H1 (cell line): ENCODE measurements around the gene NKAIN2. TPM values are rescaled to one million over a fixed set of nuclear protein-coding genes. Genes with fewer than 3 reads are reported as not detected.

Experiments used
- CTCF ChIA-PET: fragments of 300-600 bp; sonication (Branson Sonifier 250); formaldehyde crosslinking; loops from one replicate; lab custom pipeline; 2021; ENCODE audit not compliant: partially characterized antibody; lab: Charles Lee
- POLR2A ChIA-PET: fragments of 300-600 bp; sonication (Branson Sonifier 250); formaldehyde crosslinking; loops from one replicate; lab custom pipeline; 2021; ENCODE audit warnings: inconsistent platforms; ENCODE audit not compliant: partially characterized antibody; lab: Charles Lee
- DNase-seq, 2 experiments: peaks; one replicate each; pipeline versions ENCODE4 v3.0.0 to v3.0.0-alpha.2; 2010 to 2022; ENCODE audit warnings: low spot score in 2 of 2, low read depth in 1 of 2, mixed read lengths in 1 of 2
- FAIRE-seq: peaks from 2 replicates; lab custom pipeline; 2011; peaks lifted over from hg19 to GRCh38; lab: Jason Lieb, UNC
- H2AFZ ChIP-seq: 2 replicates; pipeline ENCODE4 v1.8.1; 2012; ENCODE audit warnings: low read length, inconsistent platforms
- H2AK5ac ChIP-seq: 2 replicates; pipeline ENCODE4 v1.6.1; 2013; ENCODE audit warnings: low read depth, low read length
- H2BK120ac ChIP-seq: replicated peaks from 2 replicates; pipeline ENCODE3; 2013; ENCODE audit warnings: low read depth, low read length, inconsistent platforms
- H2BK12ac ChIP-seq: 2 replicates; pipeline ENCODE4 v1.6.1; 2013; ENCODE audit warnings: low read depth, low read length
- H2BK15ac ChIP-seq: 2 replicates; pipeline ENCODE4 v1.6.1; 2013; ENCODE audit warnings: low read length
- H2BK20ac ChIP-seq: 2 replicates; pipeline ENCODE4 v1.6.1; 2013; ENCODE audit warnings: low read length
- H2BK5ac ChIP-seq: 2 replicates; pipeline ENCODE4 v1.6.1; 2013; ENCODE audit warnings: low read depth, low read length
- H3K14ac ChIP-seq: 2 replicates; pipeline ENCODE4 v1.6.1; 2013; ENCODE audit warnings: inconsistent platforms; ENCODE audit not compliant: insufficient read length
- H3K18ac ChIP-seq: 2 replicates; pipeline ENCODE4 v1.6.1; 2013; ENCODE audit warnings: low read length; ENCODE audit errors: extremely low read depth
- H3K23ac ChIP-seq: 2 replicates; pipeline ENCODE4 v1.6.1; 2013; ENCODE audit warnings: inconsistent platforms; ENCODE audit not compliant: insufficient read length
- H3K23me2 ChIP-seq: 2 replicates; pipeline ENCODE4 v1.6.1; 2013; ENCODE audit warnings: low read depth, low read length
- H3K27ac ChIP-seq: 2 replicates; pipeline ENCODE4 v1.6.1; 2011; ENCODE audit warnings: low read depth, low read length, inconsistent platforms
- H3K27me3 ChIP-seq, 4 experiments: replicated peaks in 1 of 4; 1 replicate in 1 of 4; 2 replicates in 3 of 4; pipeline versions ENCODE4 v1.6.1 to v1.8.1; 2011 to 2013; ENCODE audit warnings: low read length in 3 of 4, mild to moderate bottlenecking in 3 of 4, inconsistent platforms in 2 of 4, mixed read lengths in 2 of 4, moderate library complexity in 1 of 4; ENCODE audit not compliant: control insufficient read depth in 3 of 4, insufficient read depth in 3 of 4; ENCODE audit errors: extremely low read depth in 1 of 4
- H3K36me3 ChIP-seq, 4 experiments: 2 replicates each; pipeline versions ENCODE4 v1.6.1 to v1.8.1; 2011 to 2013; ENCODE audit warnings: mild to moderate bottlenecking in 4 of 4, low read length in 3 of 4, moderate library complexity in 2 of 4, control low read depth in 1 of 4, inconsistent platforms in 1 of 4; ENCODE audit not compliant: insufficient read depth in 4 of 4, control insufficient read depth in 2 of 4
- H3K4ac ChIP-seq: replicated peaks from 2 replicates; pipeline ENCODE3; 2013; ENCODE audit warnings: low read length, low read depth, mixed read lengths, inconsistent platforms; ENCODE audit not compliant: insufficient read length
- H3K4me1 ChIP-seq, 4 experiments: replicated peaks in 1 of 4; 1 replicate in 1 of 4; 2 replicates in 3 of 4; pipeline versions ENCODE4 v1.6.1 to v1.8.1; 2011 to 2013; ENCODE audit warnings: low read length in 3 of 4, inconsistent platforms in 2 of 4, mixed read lengths in 1 of 4; ENCODE audit not compliant: insufficient read depth in 4 of 4, control insufficient read depth in 3 of 4
- H3K4me2 ChIP-seq, 2 experiments: 2 replicates each; pipeline versions ENCODE4 v1.6.1 to v1.8.1; 2011 to 2013; ENCODE audit warnings: low read depth in 2 of 2, low read length in 2 of 2, control low read depth in 1 of 2, inconsistent platforms in 1 of 2, mild to moderate bottlenecking in 1 of 2; ENCODE audit not compliant: insufficient read depth in 1 of 2
- H3K4me3 ChIP-seq, 4 experiments: fragments of 200-600, 300-600 bp in 1 of 4; sonication (generic), shearing (Covaris generic), sonication (Bioruptor Twin) in 1 of 4; 2 replicates each; pipeline versions ENCODE4 v1.5.1 to v1.8.1; 2011 to 2016; ENCODE audit warnings: low read length in 4 of 4, low read depth in 3 of 4, control low read depth in 2 of 4, inconsistent platforms in 2 of 4, mild to moderate bottlenecking in 2 of 4, mixed read lengths in 1 of 4, moderate library complexity in 1 of 4; ENCODE audit not compliant: insufficient read depth in 2 of 4; ENCODE audit errors: extremely low read depth in 1 of 4
- H3K56ac ChIP-seq: replicated peaks from 2 replicates; pipeline ENCODE3; 2013; ENCODE audit warnings: low read depth, mild to moderate bottlenecking, mixed read lengths, low read length, inconsistent platforms; ENCODE audit not compliant: insufficient read length
- H3K79me1 ChIP-seq: 2 replicates; pipeline ENCODE4 v1.6.1; 2013; ENCODE audit warnings: low read depth, low read length, control low read depth
- H3K79me2 ChIP-seq, 2 experiments: 2 replicates each; pipeline versions ENCODE4 v1.6.1 to v1.8.1; 2012 to 2013; ENCODE audit warnings: low read length in 2 of 2, mild to moderate bottlenecking in 2 of 2, inconsistent platforms in 1 of 2; ENCODE audit not compliant: insufficient read depth in 2 of 2, control insufficient read depth in 1 of 2
- H3K9ac ChIP-seq, 4 experiments: replicated peaks in 1 of 4; 1 replicate in 1 of 4; 2 replicates in 3 of 4; pipeline versions ENCODE4 v1.6.1 to v1.8.1; 2011 to 2013; ENCODE audit warnings: low read depth in 3 of 4, low read length in 3 of 4, control low read depth in 2 of 4, mild to moderate bottlenecking in 2 of 4, moderate library complexity in 2 of 4, inconsistent platforms in 1 of 4; ENCODE audit errors: extremely low read depth in 1 of 4
- H3K9me3 ChIP-seq, 2 experiments: 2 replicates each; pipeline versions ENCODE4 v1.6.1 to v1.8.1; 2012 to 2013; ENCODE audit warnings: mild to moderate bottlenecking in 2 of 2, moderate library complexity in 2 of 2, control low read depth in 1 of 2, inconsistent platforms in 1 of 2, low read depth in 1 of 2, low read length in 1 of 2, mixed read lengths in 1 of 2; ENCODE audit not compliant: insufficient read depth in 2 of 2
- H4K20me1 ChIP-seq, 2 experiments: replicated peaks in 1 of 2; 2 replicates each; pipeline versions ENCODE3 to v1.8.1; 2011 to 2013; ENCODE audit warnings: inconsistent platforms in 2 of 2, low read length in 2 of 2, mild to moderate bottlenecking in 1 of 2; ENCODE audit not compliant: insufficient read depth in 2 of 2, control insufficient read depth in 1 of 2
- H4K5ac ChIP-seq: 2 replicates; pipeline ENCODE4 v1.6.1; 2013; ENCODE audit warnings: low read length, low read depth, mixed read lengths, inconsistent platforms; ENCODE audit not compliant: insufficient read length
- H4K8ac ChIP-seq: 2 replicates; pipeline ENCODE4 v1.8.0; 2013; ENCODE audit warnings: mild to moderate bottlenecking, moderate library complexity, low read length, inconsistent platforms; ENCODE audit not compliant: insufficient read depth; ENCODE audit errors: extremely low read depth
- H4K91ac ChIP-seq: replicated peaks from 2 replicates; pipeline ENCODE3; 2013; ENCODE audit warnings: low read length, mixed read lengths, inconsistent platforms; ENCODE audit not compliant: insufficient read length
- CEBPB ChIP-seq: IDR thresholded peaks from 2 replicates; pipeline ENCODE4 v1.6.1; 2012; ENCODE audit warnings: low read depth, low read length
- EP300 ChIP-seq, 2 experiments: IDR thresholded peaks; 1 replicate in 1 of 2; 2 replicates in 1 of 2; pipeline ENCODE4 v1.6.1; 2011 to 2012; ENCODE audit warnings: low read depth in 2 of 2, low read length in 2 of 2, mild to moderate bottlenecking in 2 of 2, borderline replicate concordance in 1 of 2, inconsistent platforms in 1 of 2, moderate library complexity in 1 of 2
- KDM1A ChIP-seq: fragments of 200-600, 300-600 bp; sonication (generic); IDR thresholded peaks from 2 replicates; pipeline ENCODE4 v1.7.1; 2016; ENCODE audit warnings: mild to moderate bottlenecking, low read length, borderline replicate concordance
- RAD21 ChIP-seq, 2 experiments: IDR thresholded peaks in 1 of 2; conservative IDR thresholded peaks in 1 of 2; 2 replicates each; pipeline ENCODE4 v1.6.1; 2011; ENCODE audit warnings: low read depth in 2 of 2, low read length in 2 of 2, improper control_type of control experiment in 1 of 2, inconsistent platforms in 1 of 2, mild to moderate bottlenecking in 1 of 2, moderate library complexity in 1 of 2
- RBBP5 ChIP-seq: IDR thresholded peaks from 2 replicates; pipeline ENCODE4 v1.7.1; 2012; ENCODE audit warnings: low read depth, mild to moderate bottlenecking, inconsistent platforms, low read length, moderate library complexity, borderline replicate concordance
- RNF2 ChIP-seq: fragments of 200-900, 300-1000 bp; sonication (generic); IDR thresholded peaks from 2 replicates; pipeline ENCODE4 v1.7.1; 2016; ENCODE audit warnings: borderline replicate concordance, low read depth, mild to moderate bottlenecking, antibody characterized with exemption, low read length; ENCODE audit not compliant: poor library complexity, severe bottlenecking; ENCODE audit errors: missing control alignments
- SIRT6 ChIP-seq: IDR thresholded peaks from one replicate; pipeline ENCODE4 v1.7.1; 2012; ENCODE audit warnings: low read length, inconsistent platforms
- SP1 ChIP-seq: IDR thresholded peaks from 2 replicates; pipeline ENCODE4 v1.6.1; 2011; ENCODE audit warnings: low read depth, low read length
- SP4 ChIP-seq: IDR thresholded peaks from 2 replicates; pipeline ENCODE4 v1.6.1; 2012; ENCODE audit warnings: low read length, inconsistent platforms
- TAF1 ChIP-seq: IDR thresholded peaks from 2 replicates; pipeline ENCODE4 v1.6.1; 2011; ENCODE audit warnings: mild to moderate bottlenecking, low read depth, low read length
- TBP ChIP-seq: IDR thresholded peaks from 2 replicates; pipeline ENCODE4 v1.6.1; 2011; ENCODE audit warnings: low read depth, low read length, improper control_type of control experiment
- YY1 ChIP-seq: IDR thresholded peaks from 2 replicates; pipeline ENCODE4 v1.6.1; 2011; ENCODE audit warnings: low read depth, mild to moderate bottlenecking, low read length
- WGBS, 2 experiments: shearing (Covaris generic) in 1 of 2; methylation state at CpG; one replicate each; pipeline versions ENCODE4 v1.1.6 to v1.1.7; 2013 to 2015; ENCODE audit warnings: low lambda C conversion rate in 2 of 2, mixed read lengths in 2 of 2, inconsistent platforms in 1 of 2, low coverage in 1 of 2, missing lambda C conversion rate in 1 of 2; ENCODE audit not compliant: insufficient replicate concordance in 2 of 2, insufficient coverage in 1 of 2, insufficient read length in 1 of 2; ENCODE audit errors: extremely low coverage in 1 of 2, missing lambda C conversion rate in 1 of 2; 5-methylcytosine and 5-hydroxymethylcytosine counted together
- polyA plus RNA-seq, 7 experiments: library from polyadenylated mRNA; depleted of rRNA in 3 of 7; stranded (reverse) in 5 of 7; unstranded in 2 of 7; fragments of >200 nt in 5 of 7; fragments of 200-250 nt in 2 of 7; gene quantifications; 1 replicate in 5 of 7; 2 replicates in 1 of 7; 4 replicates in 1 of 7; pipeline versions ENCODE4 v1.2.1 to v1.2.3, GENCODE V29; 2011 to 2013; ENCODE audit warnings: missing spikeins in 2 of 7, mixed read lengths in 2 of 7
- total RNA-seq: library from RNA; stranded (reverse); fragmentation: NEBNext Ultra II Directional; extraction: Animal tissue kit (Norgen Biotek cat#: 25700); gene quantifications from 2 replicates; pipeline ENCODE4 v1.2.1, GENCODE V29; 2021
- TF ChIP-seq, protein P1 (sequence below): IDR thresholded peaks from 2 replicates; pipeline ENCODE4 v1.6.1; 2012; ENCODE audit warnings: inconsistent platforms

Gene NKAIN2
- total and polyA plus RNA-seq, 2 of the 8 experiments (the other 6 are each of a cell fraction or from before 2014, with no cell fraction given), result 0.20 to 0.34 TPM

DNA sequence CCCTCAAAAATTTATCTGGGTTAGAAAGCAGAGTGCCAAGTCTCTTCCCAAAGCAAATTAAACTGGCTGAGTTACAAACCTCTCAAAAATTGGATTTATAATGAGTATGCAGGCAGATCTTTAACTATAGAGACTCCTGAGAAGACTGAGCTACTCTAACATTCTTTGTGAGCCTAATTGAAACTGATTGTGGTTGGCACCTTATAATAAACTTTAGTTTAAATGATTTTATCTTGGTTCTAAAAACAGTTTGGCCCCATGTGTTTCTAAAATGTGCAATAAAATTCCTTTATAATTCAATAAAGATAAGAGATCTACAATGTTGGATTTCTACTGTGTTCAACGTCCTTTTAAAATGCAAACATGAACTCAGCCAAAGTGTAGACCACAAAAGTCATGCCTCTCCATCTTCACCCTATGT, 678.4 kb downstream of the NKAIN2 start:
- H3K79me2 ChIP-seq, result no peaks in the 10 kb centered on the region
- DNase-seq (no peak), FAIRE-seq (no peak)
- no peak overlapping the region for H2BK120ac ChIP-seq
- no peak overlapping the region for H3K4ac ChIP-seq
- no peak overlapping the region for H3K4me2 ChIP-seq
- H3K27me3 ChIP-seq, result no peaks in the 10 kb centered on the region
- H3K14ac ChIP-seq, result no peak overlapping the region
- WGBS, 2 experiments, result 95% methylated on average over 1 of the region's 1 CpG; no CpG with 5 or more reads in 1 of the 2 experiments
- H4K5ac ChIP-seq, result no peak overlapping the region
- no peak overlapping the region for H2BK15ac ChIP-seq
- H3K4me3 ChIP-seq, result no peak overlapping the region
- no peaks in the 10 kb centered on the region for H3K79me1 ChIP-seq
- H3K18ac ChIP-seq, result no peak overlapping the region
- H3K36me3 ChIP-seq, result no peaks in the 10 kb centered on the region
- no peak overlapping the region for H3K23ac ChIP-seq
- no peak overlapping the region for H2BK12ac ChIP-seq
- ChIA-PET CTCF (no interaction called here), POLR2A (no interaction called here)
- no peak overlapping the region for H4K91ac ChIP-seq
- H2BK5ac ChIP-seq, result no peak overlapping the region
- H3K56ac ChIP-seq, result no peak overlapping the region
- H2AFZ ChIP-seq, result no peak overlapping the region
- TF ChIP-seq RNF2 (no peak), SP1 (no peak), TBP (no peak), SP4 (no peak), YY1 (no peak), CEBPB (no peak), KDM1A (no peak), SIRT6 (no peak), RBBP5 (no peak), RAD21 (IDR thresholded peaks at IDR 0.05 in 1 of 2, conservative IDR thresholded peaks at IDR 0.05 in 1 of 2; ENCODE audit: low read depth in 2 of 2, low read length in 2 of 2) (no peak), TAF1 (no peak), EP300 (IDR thresholded peaks at IDR 0.05; ENCODE audit: borderline replicate concordance in 1 of 2, low read depth in 2 of 2, low read length in 2 of 2) (no peak)
- TF ChIP-seq, protein P1, sequence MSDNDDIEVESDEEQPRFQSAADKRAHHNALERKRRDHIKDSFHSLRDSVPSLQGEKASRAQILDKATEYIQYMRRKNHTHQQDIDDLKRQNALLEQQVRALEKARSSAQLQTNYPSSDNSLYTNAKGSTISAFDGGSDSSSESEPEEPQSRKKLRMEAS, result no peak
- H2AK5ac ChIP-seq, result no peak overlapping the region
- no peaks in the 10 kb centered on the region for H3K9me3 ChIP-seq
- H3K4me1 ChIP-seq, result no peaks in the 10 kb centered on the region
- no peak overlapping the region for H3K27ac ChIP-seq
- H2BK20ac ChIP-seq, result no peak overlapping the region
- no peak overlapping the region for H4K8ac ChIP-seq
- H3K23me2 ChIP-seq, result no peaks in the 10 kb centered on the region
- no peak overlapping the region for H3K9ac ChIP-seq
- H4K20me1 ChIP-seq, result no peaks in the 10 kb centered on the region
